PC-3 (cell line): ENCODE data around the gene TOLLIP. TPM values are rescaled to one million over a fixed set of nuclear protein-coding genes. Genes with fewer than 3 reads are reported as not detected.

ENCODE experiments used
- ATAC-seq: fragments of 200-7000 bp; cut with Tn5 transposase; 2 replicates; pipeline ENCODE4 v1.9.1; 2020; ENCODE audit warnings: mild to moderate bottlenecking, moderate library complexity
- BruUV-seq: library from RNA; stranded (reverse); fragments of 400-500 nt; replicated peaks from 2 replicates; lab custom pipeline; 2021; lab: Mats Ljungman, UMichigan
- CTCF ChIA-PET: fragments of 300-600 bp; sonication (Branson Sonifier 250); formaldehyde crosslinking; loops from one replicate; lab custom pipeline; 2022; ENCODE audit warnings: antibody characterized with exemption; lab: Charles Lee
- POLR2A ChIA-PET: fragments of 300-600 bp; sonication (Branson Sonifier 250); formaldehyde crosslinking; loops from one replicate; lab custom pipeline; 2022; ENCODE audit warnings: antibody characterized with exemption; ENCODE audit not compliant: unreplicated experiment; lab: Charles Lee
- DNase-seq: peaks from one replicate; pipeline ENCODE4 v3.0.0-alpha.2; 2015
- H2AFZ ChIP-seq: fragments of 300-600 bp; sonication (generic); 2 replicates; pipeline ENCODE4 v1.6.0; 2016; ENCODE audit warnings: antibody characterized with exemption, low read length
- H3F3A ChIP-seq: fragments of 300-600 bp; sonication (generic); one replicate; pipeline ENCODE4 v1.6.0; 2017; ENCODE audit warnings: antibody characterized with exemption, low read length, control low read depth, mild to moderate bottlenecking; ENCODE audit not compliant: unreplicated experiment
- H3K27ac ChIP-seq: fragments of 300-600 bp; sonication (generic); 2 replicates; pipeline ENCODE4 v1.5.1; 2016; ENCODE audit warnings: mild to moderate bottlenecking, low read length
- H3K27me3 ChIP-seq: fragments of 300-600 bp; sonication (generic); 2 replicates; pipeline ENCODE4 v1.6.1; 2016; ENCODE audit warnings: low read length, mixed read lengths
- H3K36me3 ChIP-seq: fragments of 300-600 bp; sonication (generic); 2 replicates; pipeline ENCODE4 v1.6.1; 2016; ENCODE audit warnings: low read depth, mixed run types, low read length, mixed read lengths
- H3K4me1 ChIP-seq: fragments of 300-600 bp; sonication (generic); 2 replicates; pipeline ENCODE4 v1.5.1; 2016; ENCODE audit warnings: low read length; ENCODE audit not compliant: insufficient read depth
- H3K4me2 ChIP-seq: fragments of 300-600 bp; sonication (generic); 2 replicates; pipeline ENCODE4 v1.6.0; 2016; ENCODE audit warnings: low read length
- H3K4me3 ChIP-seq: fragments of 300-600 bp; sonication (generic); 2 replicates; pipeline ENCODE4 v1.5.1; 2016; ENCODE audit warnings: mild to moderate bottlenecking, low read length, mixed read lengths
- H3K79me2 ChIP-seq: fragments of 300-600 bp; sonication (generic); 2 replicates; pipeline ENCODE4 v1.6.1; 2017; ENCODE audit warnings: low read length, mixed read lengths
- H3K9ac ChIP-seq: fragments of 300-600 bp; sonication (generic); 2 replicates; pipeline ENCODE4 v1.6.0; 2016; ENCODE audit warnings: mild to moderate bottlenecking, low read length
- H3K9me2 ChIP-seq: fragments of 300-600 bp; sonication (generic); replicated peaks from 2 replicates; pipeline ENCODE4 v1.6.1; 2016; ENCODE audit warnings: mixed run types, low read length, mixed read lengths
- H3K9me3 ChIP-seq: fragments of 300-600 bp; sonication (generic); 2 replicates; pipeline ENCODE4 v1.6.1; 2016; ENCODE audit warnings: low read length, mixed read lengths
- H4K20me1 ChIP-seq: fragments of 300-600 bp; sonication (generic); 2 replicates; pipeline ENCODE4 v1.6.1; 2016; ENCODE audit warnings: low read length, mixed read lengths
- EZH2 ChIP-seq: fragments of 300-600 bp; sonication (generic); IDR thresholded peaks from one replicate; pipeline ENCODE4 v1.6.1; 2017; ENCODE audit warnings: antibody characterized with exemption, mild to moderate bottlenecking, low read length; ENCODE audit not compliant: unreplicated experiment
- EZH2phosphoT487 ChIP-seq: fragments of 300-600 bp; sonication (generic); IDR thresholded peaks from 2 replicates; pipeline ENCODE4 v1.6.1; 2018; ENCODE audit warnings: mild to moderate bottlenecking, antibody characterized with exemption, low read length, borderline replicate concordance
- intact Hi-C: fragments of 100-400 bp; cut with micrococcal nuclease; formaldehyde crosslinking; loops from 2 replicates; pipeline ENCODE4 v1.9.0; 2023
- total RNA-seq: library from RNA; depleted of rRNA; stranded (reverse); fragments of >200 nt; gene quantifications from 2 replicates; pipeline ENCODE4 v1.2.3, GENCODE V29; 2014
- TF ChIP-seq, protein P1 (sequence below): fragments of 300-600 bp; sonication (generic); conservative IDR thresholded peaks from 2 replicates; pipeline ENCODE4 v1.5.1; 2017; ENCODE audit warnings: antibody characterized with exemption, low read depth, mild to moderate bottlenecking, low read length

TOLLIP gene
- total RNA-seq, 1 experiment from 2014 or later, result 43.2 TPM

DNA sequence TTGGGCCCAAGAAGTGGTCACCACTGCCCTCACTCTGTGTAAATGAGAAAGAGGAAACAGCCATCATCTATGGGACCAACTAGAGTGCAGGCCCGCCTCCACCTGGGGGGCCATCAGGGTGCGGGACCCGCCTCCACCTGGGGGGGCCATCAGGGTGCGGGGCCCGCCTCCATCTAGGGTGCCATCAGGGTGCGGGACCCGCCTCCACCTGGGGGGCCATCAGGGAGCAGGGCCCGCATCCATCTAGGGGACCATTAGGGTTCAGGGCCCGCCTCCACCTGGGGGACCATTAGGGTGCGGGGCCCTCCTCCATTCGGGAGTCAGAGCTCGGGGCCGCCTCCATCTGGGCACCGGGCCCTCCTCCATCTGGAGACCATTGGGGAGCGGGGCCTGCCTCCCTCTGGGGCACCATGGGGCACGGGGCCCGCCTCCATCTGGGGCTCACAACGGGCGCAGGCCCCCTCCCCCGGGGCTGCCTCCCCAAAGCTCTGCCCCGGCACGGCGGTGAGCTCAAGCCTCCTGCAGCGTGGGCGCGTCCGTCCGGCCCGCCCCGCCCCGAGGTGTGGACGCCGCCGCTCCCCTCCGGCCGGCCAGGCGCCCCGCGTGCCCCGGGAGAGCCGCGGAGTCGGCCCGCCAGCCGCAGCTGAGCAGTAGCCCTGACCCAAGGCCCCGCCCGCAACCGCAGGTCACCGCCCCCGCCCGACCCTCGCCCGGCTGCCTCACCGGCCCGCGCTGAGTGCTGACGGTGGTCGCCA, 512 bp downstream of the TOLLIP start:
- Histone ChIP-seq H3K4me1 (peaks cover 26% of the 10 kb centered on the region), H3K9me2 (no peaks in the 10 kb centered on the region), H4K20me1 (no peaks in the 10 kb centered on the region), H3K27me3 (no peaks in the 10 kb centered on the region), H3K36me3 (no peaks in the 10 kb centered on the region), H3F3A (no peaks in the 10 kb centered on the region), H3K4me3 (peak overlapping the region; percentile 88), H3K9me3 (no peaks in the 10 kb centered on the region), H2AFZ (peak overlapping the region; percentile 45; the same call in 1 of the 2 replicates), H3K79me2 (peaks cover 61% of the 10 kb centered on the region), H3K27ac (no peak overlapping the region), H3K9ac (peak overlapping the region; percentile 95), H3K4me2 (peak overlapping the region; percentile 96)
- POLR2A ChIA-PET, result interaction anchor here (0.6 kb wide), 2 partner anchors 187 to 550 kb away, joined by 3 to 8 read pairs; no protein-coding TSS in a partner anchor
- BruUV-seq, result no TSS peak
- ATAC-seq (peak; percentile 59), DNase-seq (peak; percentile 12)
- intact Hi-C loops, result loop anchor here (10.0 kb wide), 1 partner anchor 76 kb away; the partner anchor contains the start of gene BRSK2
- CTCF ChIA-PET, result interaction anchor here (0.7 kb wide), 1 partner anchor 140 kb away, joined by 3 read pairs; no protein-coding TSS in a partner anchor
- TF ChIP-seq, protein P1, sequence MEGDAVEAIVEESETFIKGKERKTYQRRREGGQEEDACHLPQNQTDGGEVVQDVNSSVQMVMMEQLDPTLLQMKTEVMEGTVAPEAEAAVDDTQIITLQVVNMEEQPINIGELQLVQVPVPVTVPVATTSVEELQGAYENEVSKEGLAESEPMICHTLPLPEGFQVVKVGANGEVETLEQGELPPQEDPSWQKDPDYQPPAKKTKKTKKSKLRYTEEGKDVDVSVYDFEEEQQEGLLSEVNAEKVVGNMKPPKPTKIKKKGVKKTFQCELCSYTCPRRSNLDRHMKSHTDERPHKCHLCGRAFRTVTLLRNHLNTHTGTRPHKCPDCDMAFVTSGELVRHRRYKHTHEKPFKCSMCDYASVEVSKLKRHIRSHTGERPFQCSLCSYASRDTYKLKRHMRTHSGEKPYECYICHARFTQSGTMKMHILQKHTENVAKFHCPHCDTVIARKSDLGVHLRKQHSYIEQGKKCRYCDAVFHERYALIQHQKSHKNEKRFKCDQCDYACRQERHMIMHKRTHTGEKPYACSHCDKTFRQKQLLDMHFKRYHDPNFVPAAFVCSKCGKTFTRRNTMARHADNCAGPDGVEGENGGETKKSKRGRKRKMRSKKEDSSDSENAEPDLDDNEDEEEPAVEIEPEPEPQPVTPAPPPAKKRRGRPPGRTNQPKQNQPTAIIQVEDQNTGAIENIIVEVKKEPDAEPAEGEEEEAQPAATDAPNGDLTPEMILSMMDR, result no peak
- TF ChIP-seq EZH2 (no peak), EZH2phosphoT487 (no peak)

DNA sequence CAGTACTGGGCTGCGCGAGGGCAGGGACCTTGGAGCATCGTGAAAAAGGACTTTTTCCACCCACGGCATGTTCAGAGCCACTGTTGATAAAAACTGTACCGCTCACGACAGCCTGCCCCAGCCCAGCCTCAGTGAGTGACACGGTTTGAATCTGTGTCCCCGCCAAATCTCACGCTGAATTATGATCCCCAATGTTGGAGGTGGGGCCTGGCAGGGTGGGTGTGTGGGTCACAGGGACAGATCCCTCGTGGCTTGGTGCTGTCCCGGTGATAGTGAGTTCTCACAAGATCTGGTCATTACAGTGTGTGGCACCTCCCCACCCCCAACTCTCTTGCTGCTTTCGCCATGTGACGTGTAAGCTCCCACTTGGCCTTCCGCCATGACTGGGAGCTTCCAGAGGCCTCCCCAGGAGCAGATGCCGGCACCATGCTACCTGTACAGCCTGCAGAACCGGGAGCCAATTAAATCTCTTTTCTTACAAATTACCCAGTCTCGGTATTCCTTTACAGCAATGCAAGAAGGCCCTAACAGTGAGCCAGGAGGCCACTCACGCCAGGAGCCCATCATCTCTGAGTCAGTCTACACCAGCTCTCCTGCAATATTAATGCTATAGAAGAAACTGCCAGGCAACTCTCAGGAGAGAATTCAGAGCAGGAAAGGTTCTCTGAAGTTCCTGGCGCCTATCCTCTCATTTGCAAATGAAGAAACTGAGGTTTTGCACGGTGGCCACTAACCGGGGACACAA, 1.3 kb downstream of the TOLLIP start:
- no peaks in the 10 kb centered on the region for H3K9me2 ChIP-seq
- H4K20me1 ChIP-seq, result no peaks in the 10 kb centered on the region
- H3K36me3 ChIP-seq, result no peaks in the 10 kb centered on the region
- H3K9ac ChIP-seq, result peak overlapping the region; percentile 95
- peak overlapping the region; percentile 88 for H3K4me3 ChIP-seq
- peaks cover 68% of the 10 kb centered on the region for H3K79me2 ChIP-seq
- no peaks in the 10 kb centered on the region for H3K27me3 ChIP-seq
- BruUV-seq, result TSS peak; percentile 47
- no peak overlapping the region for H2AFZ ChIP-seq
- ATAC-seq, result no peak
- intact Hi-C loops, result loop anchor here (10.0 kb wide), 1 partner anchor 77 kb away; the partner anchor contains the start of gene BRSK2
- H3F3A ChIP-seq, result no peaks in the 10 kb centered on the region
- H3K4me1 ChIP-seq, result peaks cover 27% of the 10 kb centered on the region
- peak; percentile 14 for DNase-seq
- CTCF ChIA-PET, result no interaction called here
- POLR2A ChIA-PET, result no interaction called here
- TF ChIP-seq EZH2 (no peak), EZH2phosphoT487 (no peak)
- TF ChIP-seq, protein P1, result no peak
- H3K27ac ChIP-seq, result no peak overlapping the region
- H3K4me2 ChIP-seq, result peak overlapping the region; percentile 96
- no peaks in the 10 kb centered on the region for H3K9me3 ChIP-seq
